Sigmoid colon (tissue), 4 donors: ENCODE results near the gene EHD3.

Experiments
- EP300 ChIP-seq, 4 donors: sonication (generic); formaldehyde crosslinking; IDR thresholded peaks; one replicate each; pipeline ENCODE4 v1.6.1; 2017; ENCODE audit warnings: antibody characterized with exemption in 4 of 4
- POLR2A ChIP-seq, 2 donors: fragments of 450-650 bp; IDR thresholded peaks; one replicate each; pipeline ENCODE4 v1.6.1; 2016; ENCODE audit warnings: antibody characterized with exemption in 2 of 2, mild to moderate bottlenecking in 2 of 2, moderate library complexity in 2 of 2
- TF ChIP-seq, protein P1 (sequence below), 4 experiments: fragments of 450-650 bp in 3 of 4; fragments of 200-600 bp in 1 of 4; IDR thresholded peaks; one replicate each; pipeline ENCODE4 v1.5.1; 2016 to 2019; ENCODE audit warnings: antibody characterized with exemption in 4 of 4, mild to moderate bottlenecking in 3 of 4, moderate library complexity in 2 of 4

DNA sequence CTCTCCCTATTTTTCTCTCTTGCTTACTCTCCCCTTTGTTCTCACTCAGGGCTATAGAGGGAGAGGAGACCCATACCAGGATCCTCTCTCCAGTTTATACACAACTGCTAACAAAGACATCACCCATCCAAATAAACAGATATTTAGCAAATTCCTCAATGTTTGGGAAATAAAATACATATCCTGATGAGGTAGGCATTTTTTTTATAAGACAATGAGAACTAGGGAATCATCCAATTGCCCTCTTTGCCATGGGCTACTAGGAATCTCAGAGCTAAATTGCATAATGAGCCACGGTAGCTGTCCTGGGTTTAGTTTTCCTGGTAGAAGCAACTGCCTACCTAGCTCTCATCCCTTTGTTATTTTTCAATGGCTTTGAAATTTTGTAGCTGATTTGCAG is 43.8 kb upstream of the EHD3 start:
- no peak for TF ChIP-seq EP300 (IDR thresholded peaks at IDR 0.05)
- TF ChIP-seq, protein P1, sequence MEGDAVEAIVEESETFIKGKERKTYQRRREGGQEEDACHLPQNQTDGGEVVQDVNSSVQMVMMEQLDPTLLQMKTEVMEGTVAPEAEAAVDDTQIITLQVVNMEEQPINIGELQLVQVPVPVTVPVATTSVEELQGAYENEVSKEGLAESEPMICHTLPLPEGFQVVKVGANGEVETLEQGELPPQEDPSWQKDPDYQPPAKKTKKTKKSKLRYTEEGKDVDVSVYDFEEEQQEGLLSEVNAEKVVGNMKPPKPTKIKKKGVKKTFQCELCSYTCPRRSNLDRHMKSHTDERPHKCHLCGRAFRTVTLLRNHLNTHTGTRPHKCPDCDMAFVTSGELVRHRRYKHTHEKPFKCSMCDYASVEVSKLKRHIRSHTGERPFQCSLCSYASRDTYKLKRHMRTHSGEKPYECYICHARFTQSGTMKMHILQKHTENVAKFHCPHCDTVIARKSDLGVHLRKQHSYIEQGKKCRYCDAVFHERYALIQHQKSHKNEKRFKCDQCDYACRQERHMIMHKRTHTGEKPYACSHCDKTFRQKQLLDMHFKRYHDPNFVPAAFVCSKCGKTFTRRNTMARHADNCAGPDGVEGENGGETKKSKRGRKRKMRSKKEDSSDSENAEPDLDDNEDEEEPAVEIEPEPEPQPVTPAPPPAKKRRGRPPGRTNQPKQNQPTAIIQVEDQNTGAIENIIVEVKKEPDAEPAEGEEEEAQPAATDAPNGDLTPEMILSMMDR (IDR thresholded peaks at IDR 0.05), result no peak
- TF ChIP-seq POLR2A (IDR thresholded peaks at IDR 0.05), result no peak
